ENCODE measurements around the gene SFT2D1.

The SFT2D1 gene

DNA sequence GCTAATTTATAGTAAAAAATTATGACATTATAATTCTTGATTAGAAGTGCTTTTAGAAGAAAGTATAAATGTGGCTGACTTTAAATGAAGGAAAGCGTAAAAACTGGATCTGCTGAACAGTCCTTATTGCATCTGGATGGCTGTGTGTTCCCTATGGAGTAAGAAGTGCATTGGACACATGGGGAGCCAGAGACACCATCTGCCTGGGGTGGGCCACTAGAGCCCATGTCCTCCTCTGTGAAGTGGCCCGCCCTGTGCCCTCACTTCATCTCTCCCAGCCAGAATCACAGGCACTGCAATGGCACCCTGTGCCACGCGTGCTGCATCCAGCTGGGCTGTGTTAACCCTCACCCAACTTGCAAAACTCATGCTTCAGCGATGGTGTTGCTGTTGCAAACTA is 13.2 kb upstream of the SFT2D1 start:
- no peak overlapping the region for H3K4me3 ChIP-seq (ENCODE audit: severe bottlenecking)
- TF ChIP-seq CTCF (IDR thresholded peaks at IDR 0.05; ENCODE audit: poor library complexity, severe bottlenecking) = no peak
- no peak overlapping the region for H3K27ac ChIP-seq (ENCODE audit: poor library complexity, severe bottlenecking)
- no peaks in the 10 kb centered on the region for H3K27me3 ChIP-seq (ENCODE audit: insufficient read depth, poor library complexity, severe bottlenecking)
- H3K36me3 ChIP-seq (ENCODE audit: low read depth) = no peaks in the 10 kb centered on the region
- ATAC-seq (ENCODE audit: low read depth) (no peak), DNase-seq (ENCODE audit: low spot score) (no peak)
- peaks cover 3% of the 10 kb centered on the region for H3K9me3 ChIP-seq (ENCODE audit: severe bottlenecking)
- peaks cover 9% of the 10 kb centered on the region for H3K4me1 ChIP-seq (ENCODE audit: insufficient read depth, poor library complexity, severe bottlenecking)

GRCh38 chr6:166354965-166355364 is 12.6 kb upstream of the SFT2D1 start:
- TF ChIP-seq CTCF (IDR thresholded peaks at IDR 0.05; ENCODE audit: poor library complexity, severe bottlenecking) = no peak
- Histone ChIP-seq H3K4me1 (ENCODE audit: insufficient read depth, poor library complexity, severe bottlenecking) (peaks cover 7% of the 10 kb centered on the region), H3K36me3 (ENCODE audit: low read depth) (no peaks in the 10 kb centered on the region), H3K27ac (ENCODE audit: poor library complexity, severe bottlenecking) (no peak overlapping the region), H3K27me3 (ENCODE audit: insufficient read depth, poor library complexity, severe bottlenecking) (no peaks in the 10 kb centered on the region), H3K9me3 (ENCODE audit: severe bottlenecking) (peaks cover 3% of the 10 kb centered on the region), H3K4me3 (ENCODE audit: severe bottlenecking) (no peak overlapping the region)
- ATAC-seq (ENCODE audit: low read depth) (no peak), DNase-seq (ENCODE audit: low spot score) (no peak)

DNA sequence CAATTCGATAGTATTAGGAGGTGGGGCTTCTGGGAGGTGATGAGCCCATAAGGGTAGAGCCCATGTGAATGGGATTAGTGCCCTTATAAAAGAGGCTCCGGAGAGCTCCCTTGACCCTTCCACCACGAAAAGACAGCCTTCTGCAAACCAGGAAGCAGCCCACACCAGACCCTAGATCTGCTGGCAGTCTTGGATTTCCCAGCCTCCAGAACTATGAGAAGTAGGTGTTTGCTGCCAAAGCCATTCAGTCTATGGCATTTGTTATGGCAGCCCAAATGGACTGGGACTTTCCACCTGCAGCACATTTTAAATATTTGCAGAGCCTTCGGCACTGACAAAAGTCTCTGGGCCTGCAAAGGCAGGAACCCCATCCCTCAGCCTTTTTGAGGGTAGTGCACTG is 11.8 kb upstream of the SFT2D1 start:
- no peak for TF ChIP-seq CTCF (IDR thresholded peaks at IDR 0.05; ENCODE audit: poor library complexity, severe bottlenecking)
- Histone ChIP-seq H3K27me3 (ENCODE audit: insufficient read depth, poor library complexity, severe bottlenecking) (no peaks in the 10 kb centered on the region), H3K9me3 (ENCODE audit: severe bottlenecking) (no peaks in the 10 kb centered on the region)

GRCh38 chr6:166353507-166353906 is 11.2 kb upstream of the SFT2D1 start:
- no peaks in the 10 kb centered on the region for H3K36me3 ChIP-seq (ENCODE audit: low read depth)
- no peaks in the 10 kb centered on the region for H3K9me3 ChIP-seq (ENCODE audit: severe bottlenecking)
- H3K4me1 ChIP-seq (ENCODE audit: insufficient read depth, poor library complexity, severe bottlenecking) = peaks cover 7% of the 10 kb centered on the region
- H3K4me3 ChIP-seq (ENCODE audit: severe bottlenecking) = no peak overlapping the region
- no peak for ATAC-seq (ENCODE audit: low read depth)
- no peaks in the 10 kb centered on the region for H3K27me3 ChIP-seq (ENCODE audit: insufficient read depth, poor library complexity, severe bottlenecking)
- H3K27ac ChIP-seq (ENCODE audit: poor library complexity, severe bottlenecking) = no peak overlapping the region
- TF ChIP-seq CTCF (IDR thresholded peaks at IDR 0.05; ENCODE audit: poor library complexity, severe bottlenecking) = no peak
- DNase-seq (ENCODE audit: low spot score) = no peak

More for the DNA sequence above, 11.8 kb upstream of the SFT2D1 start:
- Histone ChIP-seq H3K4me1 (ENCODE audit: insufficient read depth, poor library complexity, severe bottlenecking) (peaks cover 7% of the 10 kb centered on the region), H3K27ac (ENCODE audit: poor library complexity, severe bottlenecking) (no peak overlapping the region), H3K36me3 (ENCODE audit: low read depth) (no peaks in the 10 kb centered on the region), H3K4me3 (ENCODE audit: severe bottlenecking) (no peak overlapping the region)
- no peak for DNase-seq (ENCODE audit: low spot score)
- no peak for ATAC-seq (ENCODE audit: low read depth)

DNA sequence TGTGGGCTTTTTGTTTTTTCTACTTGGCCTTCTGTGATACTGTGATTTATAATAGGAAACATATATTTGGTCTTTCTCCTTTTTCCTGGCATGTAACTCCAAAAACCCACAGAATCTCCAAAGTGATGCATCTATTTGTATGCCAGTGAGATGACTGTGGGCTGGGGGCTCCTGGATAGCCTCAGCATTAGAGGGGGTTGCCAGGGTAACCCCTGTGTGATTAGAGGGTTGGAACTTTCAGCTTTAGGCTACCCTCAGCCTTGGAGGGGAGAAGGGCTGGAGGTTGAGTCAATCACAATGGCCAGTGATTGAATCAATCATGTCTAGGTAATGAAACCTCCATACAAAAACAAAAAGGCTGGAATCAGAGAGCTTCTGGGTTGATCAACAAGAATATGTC is 10.6 kb upstream of the SFT2D1 start:
- no peaks in the 10 kb centered on the region for H3K9me3 ChIP-seq (ENCODE audit: severe bottlenecking)
- TF ChIP-seq CTCF (IDR thresholded peaks at IDR 0.05; ENCODE audit: poor library complexity, severe bottlenecking) = no peak
- ATAC-seq (ENCODE audit: low read depth) = no peak

More for the DNA sequence above, 10.6 kb upstream of the SFT2D1 start:
- Histone ChIP-seq H3K27ac (ENCODE audit: poor library complexity, severe bottlenecking) (no peak overlapping the region), H3K36me3 (ENCODE audit: low read depth) (no peaks in the 10 kb centered on the region), H3K27me3 (ENCODE audit: insufficient read depth, poor library complexity, severe bottlenecking) (no peaks in the 10 kb centered on the region), H3K4me3 (ENCODE audit: severe bottlenecking) (no peak overlapping the region), H3K4me1 (ENCODE audit: insufficient read depth, poor library complexity, severe bottlenecking) (peaks cover 7% of the 10 kb centered on the region)
- no peak for DNase-seq (ENCODE audit: low spot score)

All from RWPE2 (cell line).